Anterior cingulate cortex (tissue), 58 donors: Measurements from ENCODE around the gene GAS5.
A peak's percentile ranks its signal among the peaks of the same experiment; 100 is the strongest.

Experiments used
- DNase-seq, 58 donors: peaks; one replicate each; lab custom pipeline; 2025; lab: John Stamatoyannopoulos, UW

The GAS5 gene

GRCh38 chr1:173852105-173852504, 15.7 kb downstream of the GAS5 start:
- no peak for DNase-seq

DNA sequence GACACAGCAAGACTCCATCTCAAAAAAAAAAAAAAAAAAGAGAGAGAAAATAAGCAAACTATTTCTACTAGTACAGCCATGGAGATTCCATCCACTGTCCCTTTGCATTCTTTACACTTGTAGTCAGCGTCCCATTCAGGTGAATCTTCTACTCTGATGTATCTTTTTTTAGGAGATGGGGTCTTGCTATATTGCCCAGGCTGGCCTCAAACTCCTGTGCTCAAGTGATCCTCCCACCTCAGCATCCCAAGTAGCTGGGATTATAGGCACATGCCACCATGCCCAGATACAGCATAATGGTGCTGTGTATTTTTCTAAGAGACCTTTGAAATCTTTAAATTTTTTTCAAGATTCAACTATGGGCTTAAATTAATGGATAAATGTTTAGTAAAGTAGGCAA, 35.0 kb downstream of the GAS5 start:
- no peak for DNase-seq

GRCh38 chr1:173827611-173828010, 40.2 kb downstream of the GAS5 start:
- DNase-seq: no peak

DNA sequence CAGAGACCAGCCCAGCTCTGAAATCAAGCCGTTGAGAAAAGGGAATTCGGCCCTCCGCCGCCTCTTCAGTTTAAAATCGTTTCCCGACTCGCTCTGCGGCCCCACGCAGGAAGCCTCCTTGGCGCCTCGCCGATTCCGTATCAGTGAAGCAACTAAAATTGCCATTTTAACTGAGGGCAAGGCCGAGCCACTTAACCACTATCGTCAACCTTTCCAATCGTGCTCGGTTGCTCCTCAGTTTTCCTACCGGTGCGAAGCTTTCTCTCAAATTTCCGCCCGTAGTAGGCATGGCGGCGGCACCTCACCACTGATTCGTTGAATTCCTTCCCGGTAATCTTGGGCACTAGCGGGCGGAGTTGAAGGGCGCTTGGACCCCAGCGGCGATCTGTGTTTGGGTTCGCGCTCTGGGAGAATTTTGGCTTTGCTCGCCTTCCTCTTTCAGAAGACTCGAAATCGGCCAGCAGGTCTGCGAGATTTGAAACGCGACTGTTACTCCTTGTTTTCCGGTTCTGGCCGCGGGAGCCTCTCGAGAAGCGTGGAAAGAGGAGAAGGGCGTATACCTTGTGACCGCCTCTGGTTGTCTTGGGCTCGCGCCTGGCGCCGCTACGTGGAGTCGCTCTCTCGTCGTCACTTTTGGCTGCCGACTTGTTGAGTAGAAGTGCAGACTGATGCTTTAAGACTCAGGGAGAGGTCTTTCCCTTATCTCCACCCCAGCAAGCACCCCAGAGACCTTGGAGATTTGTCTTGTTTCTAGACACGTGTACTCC, 43.3 kb downstream of the GAS5 start, which contains the start of the genes CENPL and DARS2:
Gene CENPL (minus strand): TSS at position 569 of the 767 bp plus-strand sequence. CDS start 13,584 bp downstream, outside the sequence.
Gene DARS2 (plus strand): TSS at position 359 of the 767 bp plus-strand sequence. CDS start 557 bp downstream, outside the sequence.
- peak; percentile 78 to 99 (median 94) for DNase-seq

DNA sequence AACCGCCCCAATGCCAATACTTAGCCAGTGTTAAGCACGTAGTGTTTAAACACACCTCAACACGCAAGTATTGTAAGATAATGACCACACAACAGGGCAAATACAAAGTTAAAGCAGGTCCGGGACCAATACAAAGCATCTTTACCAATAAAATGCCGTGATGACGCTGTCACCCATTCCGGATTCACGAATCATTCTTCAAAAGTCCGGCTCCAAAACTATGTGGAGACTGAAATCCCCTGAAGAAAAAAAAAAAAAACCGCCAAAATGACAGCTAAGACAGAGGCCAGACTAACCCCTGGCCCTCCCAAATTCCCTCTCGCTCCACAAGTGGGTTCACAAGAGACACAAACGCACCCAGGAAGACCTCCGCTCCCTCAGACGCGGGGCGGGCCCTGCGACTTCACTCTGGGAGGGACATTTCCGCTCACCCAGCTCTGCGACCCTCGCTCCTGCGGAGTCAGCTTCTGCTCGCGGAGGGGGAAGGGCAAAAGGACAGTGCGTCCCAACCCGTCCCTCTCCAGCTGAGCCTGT, 43.9 kb downstream of the GAS5 start:
- no peak for DNase-seq

- no peak for DNase-seq
Measured at GRCh38 chr1:173821680-173822079, 46.1 kb downstream of the GAS5 start.

DNA sequence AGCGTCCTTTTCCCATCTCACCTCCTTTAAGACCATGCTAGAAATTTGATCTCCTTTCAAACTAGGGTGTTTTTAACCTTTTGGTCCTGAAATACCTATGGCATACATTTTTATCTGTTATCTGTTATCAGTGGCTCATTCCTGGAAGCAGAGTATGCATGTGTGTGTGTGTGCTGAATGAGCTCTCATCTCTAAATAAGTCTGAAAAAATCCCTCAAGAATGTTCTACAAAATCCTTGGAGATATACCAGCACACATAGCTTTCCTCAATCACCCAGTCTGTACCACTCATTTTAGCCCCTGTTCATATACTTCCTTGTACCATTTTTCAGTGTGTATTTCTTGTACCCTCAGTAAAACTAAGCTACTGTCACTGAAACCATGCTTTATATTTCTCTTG, 49.3 kb downstream of the GAS5 start:
- no peak for DNase-seq
